DMS114 treated with DMSO at 0.1 percent for 48 hours (cell line): ENCODE data around the gene TEKT4.
A peak's percentile ranks its signal among the peaks of the same experiment; 100 is the strongest.
"Not testable (repeated sequence)": the region's sequence is repeated elsewhere in the genome, so short reads cannot be mapped to it uniquely, and the experiment has no call there.

ENCODE experiments used
- DNase-seq: peaks from one replicate; lab custom pipeline; 2025; ENCODE audit not compliant: unreplicated experiment; lab: John Stamatoyannopoulos, UW

TEKT4 gene, protein sequence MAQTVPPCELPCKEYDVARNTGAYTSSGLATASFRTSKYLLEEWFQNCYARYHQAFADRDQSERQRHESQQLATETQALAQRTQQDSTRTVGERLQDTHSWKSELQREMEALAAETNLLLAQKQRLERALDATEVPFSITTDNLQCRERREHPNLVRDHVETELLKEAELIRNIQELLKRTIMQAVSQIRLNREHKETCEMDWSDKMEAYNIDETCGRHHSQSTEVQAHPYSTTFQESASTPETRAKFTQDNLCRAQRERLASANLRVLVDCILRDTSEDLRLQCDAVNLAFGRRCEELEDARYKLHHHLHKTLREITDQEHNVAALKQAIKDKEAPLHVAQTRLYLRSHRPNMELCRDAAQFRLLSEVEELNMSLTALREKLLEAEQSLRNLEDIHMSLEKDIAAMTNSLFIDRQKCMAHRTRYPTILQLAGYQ

DNA sequence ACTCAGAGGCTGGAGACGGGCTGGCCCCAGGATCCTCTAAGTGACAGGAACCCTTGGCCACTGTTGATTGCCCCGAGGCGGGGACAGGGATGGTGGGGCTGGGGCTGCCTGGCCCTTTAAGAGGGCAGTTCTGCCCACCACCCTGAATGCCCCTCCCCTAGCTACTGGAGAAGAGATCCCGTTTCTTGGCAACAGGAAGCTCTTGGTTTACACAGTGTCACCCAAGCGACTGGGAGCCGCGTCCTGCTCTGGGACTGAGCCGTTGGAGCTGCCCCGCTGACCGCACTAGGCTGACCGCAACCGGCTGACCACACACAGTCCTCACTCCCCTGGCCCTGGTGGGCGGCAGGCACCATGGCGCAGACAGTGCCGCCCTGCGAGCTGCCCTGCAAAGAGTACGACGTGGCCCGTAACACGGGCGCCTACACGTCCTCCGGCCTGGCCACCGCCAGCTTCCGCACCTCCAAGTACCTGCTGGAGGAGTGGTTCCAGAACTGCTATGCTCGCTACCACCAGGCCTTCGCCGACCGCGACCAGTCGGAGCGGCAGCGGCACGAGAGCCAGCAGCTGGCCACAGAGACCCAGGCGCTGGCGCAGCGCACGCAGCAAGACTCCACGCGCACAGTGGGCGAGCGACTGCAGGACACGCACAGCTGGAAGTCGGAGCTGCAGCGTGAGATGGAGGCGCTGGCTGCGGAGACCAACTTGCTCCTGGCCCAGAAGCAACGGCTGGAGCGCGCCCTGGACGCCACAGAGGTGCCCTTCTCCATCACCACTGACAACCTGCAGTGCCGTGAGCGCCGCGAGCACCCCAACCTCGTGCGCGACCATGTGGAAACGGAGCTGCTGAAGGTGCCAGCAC, at the start of gene TEKT4:
Gene TEKT4 (plus strand): TSS at position 205 of the 862 bp plus-strand sequence. CDS start 150 bp downstream, at position 355.
- DNase-seq: peak; percentile 31

DNA sequence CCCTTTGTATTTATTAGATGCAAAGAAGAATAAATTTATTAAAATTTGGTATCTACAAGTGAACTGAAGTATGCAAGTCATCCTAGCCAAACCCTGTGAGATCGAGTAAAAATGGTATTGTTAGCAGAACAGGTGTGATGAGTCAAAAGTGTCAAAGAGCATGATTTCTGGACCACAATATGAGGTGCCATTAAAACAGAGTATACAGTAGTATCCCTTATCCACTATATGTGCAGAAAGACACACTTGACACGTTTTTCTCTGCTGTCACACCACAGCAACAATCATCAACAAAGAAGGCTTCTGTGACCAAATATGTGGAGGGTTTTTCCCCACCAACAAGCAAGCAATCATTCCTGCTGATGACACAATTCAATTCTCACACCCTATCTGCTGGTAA, 32.0 kb upstream of the TEKT4 start:
- DNase-seq: not testable (repeated sequence)

DNA sequence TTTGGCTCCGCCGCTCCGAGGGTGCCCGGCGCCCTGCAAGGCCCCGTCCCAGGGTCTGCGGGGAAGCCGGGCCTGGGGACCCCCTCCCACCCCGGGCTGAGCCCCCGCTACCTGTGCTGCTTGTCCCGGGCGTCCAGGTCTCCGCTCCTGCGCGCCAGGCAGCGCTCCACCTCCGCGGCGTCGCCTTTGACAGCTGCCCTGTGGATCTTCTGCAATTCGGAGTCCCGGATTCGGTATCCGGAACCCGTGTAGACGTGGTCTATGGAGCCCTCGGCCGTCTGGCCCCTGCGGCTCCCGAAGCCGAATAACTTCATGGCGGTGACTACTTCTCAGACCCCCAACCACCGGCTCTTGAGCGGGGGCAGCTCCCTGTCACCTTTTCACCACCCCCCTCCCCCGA, 14.4 kb upstream of the TEKT4 start:
- DNase-seq: not testable (repeated sequence)

DNA sequence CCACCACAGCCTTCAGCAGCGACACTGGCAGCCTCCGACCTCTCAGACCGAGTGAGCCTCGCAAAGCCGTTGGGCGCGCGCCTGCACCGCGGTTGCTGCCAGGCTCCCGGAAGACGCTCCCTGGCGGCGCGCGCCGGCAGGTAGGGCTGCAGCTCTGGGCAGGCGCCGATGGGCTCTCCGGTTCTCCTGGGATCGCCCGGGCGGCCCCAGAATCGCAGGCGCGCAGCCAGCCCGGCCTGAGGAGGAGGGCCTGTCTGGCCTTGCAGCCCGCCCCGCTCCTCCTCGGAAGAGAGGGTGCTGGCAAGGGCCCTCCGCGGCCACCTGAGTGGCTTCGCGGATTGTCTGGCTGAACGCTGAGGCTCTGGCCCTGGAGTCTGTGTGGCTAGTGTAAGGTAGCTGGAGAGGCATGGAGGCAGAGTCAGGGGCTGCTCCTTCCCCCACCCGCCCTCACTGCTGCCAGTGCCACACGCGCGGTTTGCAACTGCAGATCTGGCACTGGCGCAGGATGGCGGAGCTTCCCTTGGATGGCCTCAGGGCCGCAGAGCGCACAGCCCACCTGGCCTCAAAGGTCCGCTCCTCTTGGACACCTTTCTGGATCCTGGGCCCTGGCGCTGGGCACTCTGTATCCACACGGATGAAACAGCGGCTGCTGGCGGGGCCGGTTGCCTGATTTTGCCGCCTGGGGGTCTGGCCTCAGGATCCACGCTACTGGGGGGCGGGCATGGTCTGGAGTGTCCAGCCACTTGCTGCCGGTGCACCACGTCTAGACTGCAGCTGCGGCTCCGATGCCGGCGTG, 13.7 kb upstream of the TEKT4 start:
- not testable (repeated sequence) for DNase-seq

DNA sequence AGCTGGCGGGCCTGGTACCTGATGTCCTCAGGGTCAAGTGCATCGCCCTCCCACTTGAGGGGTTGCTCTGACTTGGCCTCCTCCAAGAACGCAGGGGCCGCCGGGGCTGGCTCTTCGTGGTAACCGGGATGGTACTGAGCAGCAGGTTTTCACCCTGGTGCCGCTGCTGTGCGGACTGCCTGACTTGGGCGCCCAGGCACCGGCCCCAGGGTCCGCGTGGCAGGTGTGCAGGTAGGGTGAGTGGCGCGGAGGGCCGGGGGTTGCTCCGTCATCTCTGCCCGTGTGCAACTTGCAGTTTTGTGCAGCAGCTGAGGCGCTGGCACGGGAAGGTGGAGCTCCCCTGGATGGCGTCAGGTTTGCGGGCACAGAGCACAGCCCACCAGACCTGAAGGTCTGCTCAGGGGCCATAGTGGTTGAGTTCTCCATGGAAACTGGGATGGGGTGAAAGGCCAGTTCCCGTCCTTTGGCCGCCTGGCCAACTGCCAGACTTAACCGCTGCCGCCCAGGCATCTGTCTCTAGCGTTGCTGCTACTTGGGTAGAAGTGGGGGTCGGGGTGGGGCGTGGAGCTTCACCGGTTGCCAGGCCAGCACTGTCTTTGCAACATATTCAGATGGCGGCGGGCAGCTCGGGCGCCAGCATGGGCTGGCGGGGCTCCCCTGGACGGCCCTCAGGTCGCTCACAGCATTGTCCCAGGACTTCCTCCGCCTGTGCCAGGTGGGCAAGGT, 12.9 kb upstream of the TEKT4 start:
- DNase-seq: not testable (repeated sequence)

DNA sequence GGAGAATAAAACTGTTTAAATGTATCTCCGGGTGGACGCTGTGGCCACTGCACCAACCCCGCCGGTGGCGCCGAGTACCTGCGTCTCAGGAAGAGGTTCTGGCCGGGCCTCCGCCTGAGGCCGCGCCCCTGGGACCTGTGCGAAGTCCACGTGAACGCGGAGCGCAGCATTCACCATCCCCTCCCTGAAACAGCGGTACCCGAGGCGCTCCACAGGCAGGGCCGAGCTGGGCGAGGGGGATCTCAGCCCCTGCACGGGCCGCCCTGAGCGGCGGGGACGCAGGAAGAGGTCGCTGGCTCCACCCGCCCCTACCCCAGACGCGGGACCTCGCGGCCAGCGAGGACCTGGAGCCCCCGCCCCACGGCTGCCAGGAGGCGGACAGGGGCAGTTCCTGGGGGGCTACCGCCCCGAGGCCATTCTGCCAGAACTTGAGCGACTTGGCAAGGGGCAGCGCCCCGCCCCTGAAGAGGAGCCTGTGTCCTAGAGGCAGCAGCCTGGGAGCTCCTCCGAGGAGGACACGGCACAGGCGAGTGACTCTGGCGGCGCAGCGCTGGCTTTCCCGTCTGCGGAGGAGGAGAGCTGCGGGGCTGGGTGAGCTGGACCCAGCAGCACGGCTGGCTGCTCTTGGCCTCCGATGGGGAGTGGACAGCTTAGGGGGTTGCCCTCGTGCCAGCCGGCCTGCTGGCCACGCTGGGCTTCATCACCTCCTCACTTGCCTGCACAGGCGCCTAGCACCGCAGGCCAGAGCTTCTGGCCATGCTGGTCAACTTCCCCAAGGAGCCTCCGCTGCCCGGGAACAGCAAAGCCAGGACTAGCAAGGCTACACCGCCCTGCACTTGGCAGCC, 9.7 kb upstream of the TEKT4 start:
- no peak for DNase-seq

DNA sequence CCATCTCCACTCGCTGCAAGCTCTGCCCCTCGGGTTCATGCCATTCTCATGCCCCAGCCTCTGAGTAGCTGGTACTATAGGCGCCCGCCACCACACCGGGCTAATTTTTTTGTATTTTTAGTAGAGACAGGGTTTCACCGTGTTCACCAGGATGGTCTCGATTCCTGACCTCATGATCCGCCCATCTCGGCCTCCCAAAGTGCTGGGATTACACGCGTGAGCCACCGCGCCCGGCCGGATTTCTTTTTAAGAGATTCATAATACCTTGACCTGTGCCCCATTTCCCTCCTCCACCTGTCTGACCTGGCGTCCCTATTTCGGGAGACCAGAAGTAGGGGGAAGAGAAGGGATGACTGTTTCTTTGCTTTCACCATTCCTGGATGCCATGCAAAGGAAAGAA, 8.3 kb upstream of the TEKT4 start:
- not testable (repeated sequence) for DNase-seq

DNA sequence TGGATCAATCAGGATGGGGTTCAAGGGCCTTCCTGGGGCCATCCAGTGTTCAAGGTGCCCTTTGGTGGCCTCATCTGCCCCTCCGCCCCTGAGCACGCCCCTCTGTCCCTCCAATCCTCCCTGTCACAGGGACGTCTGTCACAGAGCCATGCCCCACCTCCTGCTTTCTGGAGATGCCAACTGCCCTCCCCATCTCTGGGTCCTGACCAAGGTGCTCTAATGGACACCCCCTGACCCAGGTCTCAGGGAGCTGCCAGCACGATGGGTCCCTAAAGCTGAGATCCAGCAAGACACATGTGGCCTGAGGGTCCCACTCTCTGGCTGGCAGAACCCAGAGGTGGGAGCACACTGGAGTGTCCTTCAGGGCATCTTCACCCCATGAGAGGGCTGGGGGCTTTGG, 2.1 kb upstream of the TEKT4 start:
- no peak for DNase-seq

DNA sequence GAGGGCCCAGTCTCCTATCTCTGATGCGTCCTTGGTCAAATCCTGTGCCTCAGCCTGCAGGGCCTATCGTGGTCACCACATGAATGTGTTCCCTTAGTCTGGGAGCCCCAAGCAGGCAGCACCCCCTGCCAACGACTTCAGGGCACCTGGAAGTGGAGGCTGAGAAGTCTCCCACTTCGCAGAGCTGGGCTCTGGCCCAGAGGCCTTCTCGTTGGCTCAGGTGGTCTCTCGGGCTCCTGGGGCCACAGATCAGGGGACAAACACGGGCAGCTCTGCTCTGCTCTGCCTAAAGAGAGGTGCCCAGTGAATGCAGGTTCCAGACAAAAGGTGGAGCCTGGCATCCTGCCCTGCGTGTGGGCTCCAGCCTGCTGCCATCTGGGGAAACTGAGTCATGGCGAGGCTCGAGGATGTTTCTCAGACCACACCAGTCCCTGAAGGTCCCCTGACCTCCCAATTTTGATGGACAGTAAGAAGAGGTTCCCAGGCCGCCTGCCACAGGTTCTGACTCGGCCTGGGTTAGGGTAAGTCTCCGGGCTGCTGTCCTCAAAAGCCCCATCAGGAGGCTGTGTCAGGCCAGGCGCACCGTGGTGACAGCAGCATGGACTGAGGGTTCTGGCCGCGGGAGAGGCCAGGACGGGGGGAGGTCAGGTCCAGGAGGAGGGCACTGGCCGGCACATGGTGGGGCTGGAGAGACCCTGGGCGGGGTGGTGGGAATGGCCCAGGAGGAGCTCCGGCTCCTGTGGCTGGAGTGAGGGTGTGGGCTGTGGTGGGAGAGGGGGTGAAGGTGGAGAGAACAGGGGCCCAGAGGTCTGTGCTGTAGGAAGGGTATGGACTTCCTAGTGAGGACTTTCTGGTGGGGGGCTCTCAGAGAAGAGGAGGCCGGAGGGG, 1.4 kb upstream of the TEKT4 start:
- DNase-seq: no peak

DNA sequence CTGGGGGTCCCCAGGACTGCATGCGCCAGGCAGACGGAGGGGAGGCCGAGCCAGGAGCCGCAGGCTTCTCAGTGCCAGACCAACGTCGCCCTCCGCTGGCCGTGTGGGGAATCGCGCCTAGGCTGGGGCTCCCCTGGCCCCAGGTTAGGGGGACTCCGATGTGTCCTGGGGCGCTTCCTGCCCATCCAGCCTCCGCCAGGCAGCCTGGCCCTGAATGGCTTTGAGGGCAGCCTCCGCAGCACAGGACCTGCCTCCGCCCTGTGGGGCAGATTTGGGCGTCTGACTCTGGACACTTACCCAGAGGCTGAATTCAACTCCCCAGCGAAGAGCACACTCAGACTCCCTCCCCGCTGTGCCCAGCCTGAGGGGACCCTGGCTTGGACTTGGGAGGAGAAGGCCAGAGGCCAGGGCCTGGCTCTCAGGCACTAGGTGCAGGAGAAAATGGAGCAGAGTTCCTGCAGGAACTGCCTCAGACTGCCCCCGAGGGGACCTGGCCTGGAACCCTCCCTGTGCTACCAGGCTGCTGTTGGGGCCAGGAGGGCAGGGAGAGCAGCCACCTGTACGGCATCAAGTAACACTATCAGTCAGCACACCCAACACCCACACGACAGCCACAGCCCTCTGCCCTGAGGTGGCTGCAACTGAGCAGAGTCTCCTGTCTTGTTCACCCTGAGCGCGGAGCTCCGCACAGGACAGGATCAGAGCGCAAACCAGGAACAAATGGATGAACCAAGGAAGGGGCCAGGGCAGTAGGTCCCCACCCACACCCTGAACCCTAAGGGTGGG, 597 bp upstream of the TEKT4 start:
- DNase-seq: no peak

DNA sequence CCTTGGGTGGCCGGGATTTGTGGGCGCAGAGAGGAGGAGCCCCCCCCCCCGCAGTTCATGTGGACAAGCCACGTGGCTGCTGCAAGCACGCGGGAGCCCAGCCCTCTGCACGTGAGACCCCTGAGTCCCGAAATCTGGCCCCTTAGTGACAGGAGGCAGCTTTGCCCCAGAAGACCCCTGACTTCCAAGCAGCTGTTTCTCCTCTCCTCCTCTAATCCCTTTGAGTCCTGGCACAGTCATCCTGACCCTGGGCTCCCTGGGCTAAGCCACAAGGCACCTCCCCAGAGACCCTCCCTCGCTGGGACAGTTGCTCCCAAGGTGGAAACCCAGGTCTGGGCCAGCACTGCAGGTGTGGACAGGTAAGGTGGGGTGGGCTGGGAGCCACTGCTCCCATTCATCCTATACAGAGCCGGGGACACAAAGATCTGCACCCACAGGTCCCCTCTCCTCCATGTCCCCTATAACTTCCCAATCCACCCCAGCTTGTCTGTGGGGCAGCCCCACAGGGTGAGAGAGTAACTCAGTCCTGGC, 923 bp downstream of the TEKT4 start:
- DNase-seq: no peak

DNA sequence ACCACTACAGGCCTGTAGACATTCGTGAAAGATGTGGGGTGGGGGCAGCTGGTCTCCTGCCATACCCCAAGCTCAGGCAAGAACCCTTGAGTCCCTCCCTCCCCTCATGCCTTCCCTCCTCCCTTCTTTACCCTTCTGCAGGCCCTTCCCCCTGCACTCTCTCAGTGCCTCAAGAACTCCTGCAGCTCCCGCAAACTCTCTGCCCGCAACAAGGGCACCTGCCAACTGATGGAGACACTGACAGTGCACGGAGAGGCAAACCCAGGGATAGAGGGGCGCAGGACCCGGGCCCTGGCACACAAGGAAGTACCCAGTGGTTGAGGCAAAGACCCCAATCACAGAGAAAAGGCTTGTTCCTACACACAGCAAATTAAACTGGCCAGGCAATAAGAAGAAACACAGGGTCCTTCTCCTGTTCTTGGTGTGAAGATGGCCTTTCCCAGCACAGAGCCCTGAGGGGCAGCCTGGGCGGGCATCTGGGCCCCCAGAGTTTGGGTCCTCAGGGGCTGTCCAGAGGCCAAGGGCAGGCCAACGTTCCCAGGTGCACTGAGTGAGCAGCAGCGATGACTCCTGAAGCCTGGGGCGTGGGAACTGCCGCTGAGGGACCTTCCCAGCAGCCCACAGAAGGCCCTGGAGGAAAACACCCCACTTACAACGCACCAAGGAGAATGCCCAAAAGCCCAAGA, 1.6 kb downstream of the TEKT4 start:
- no peak for DNase-seq

DNA sequence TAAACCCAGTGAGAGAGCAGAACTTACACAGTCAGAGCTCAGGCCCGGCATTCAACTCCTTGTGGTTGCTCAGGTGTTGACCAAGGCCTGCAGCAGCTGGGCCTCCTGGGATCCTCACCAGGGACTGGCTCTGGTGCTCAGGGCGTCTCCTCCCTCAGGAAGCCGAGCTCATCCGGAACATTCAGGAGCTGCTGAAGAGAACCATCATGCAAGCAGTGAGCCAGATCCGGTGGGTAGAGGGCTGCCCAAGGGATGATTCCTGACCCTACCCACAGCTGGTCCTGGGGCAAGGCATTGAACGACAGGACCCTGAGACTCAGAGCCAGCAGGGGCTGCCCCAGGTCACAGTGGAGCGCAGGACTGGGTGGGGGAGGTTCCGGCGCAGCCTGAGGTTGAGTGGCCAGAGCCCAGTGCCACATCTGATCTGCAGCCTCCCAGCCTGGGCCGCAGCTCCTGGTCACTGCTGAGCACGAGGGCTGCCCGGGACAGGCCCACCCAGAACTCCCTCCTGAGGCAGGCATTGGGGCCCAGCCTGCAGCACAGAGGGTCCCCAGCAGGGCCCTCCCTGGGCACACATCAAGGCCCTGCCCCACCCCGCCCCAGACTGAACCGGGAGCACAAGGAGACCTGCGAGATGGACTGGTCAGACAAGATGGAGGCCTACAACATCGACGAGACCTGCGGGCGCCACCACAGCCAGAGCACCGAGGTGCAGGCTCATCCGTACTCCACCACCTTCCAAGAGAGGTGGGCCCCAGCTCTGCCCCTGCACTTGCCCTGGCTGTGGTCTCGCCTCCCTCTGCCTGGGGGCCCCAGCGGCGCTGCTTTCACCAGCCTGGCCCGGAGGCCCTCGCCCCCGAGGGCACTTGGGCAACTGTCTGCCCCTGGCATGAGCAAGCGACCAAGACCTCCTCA, 2.4 kb downstream of the TEKT4 start:
- no peak for DNase-seq

DNA sequence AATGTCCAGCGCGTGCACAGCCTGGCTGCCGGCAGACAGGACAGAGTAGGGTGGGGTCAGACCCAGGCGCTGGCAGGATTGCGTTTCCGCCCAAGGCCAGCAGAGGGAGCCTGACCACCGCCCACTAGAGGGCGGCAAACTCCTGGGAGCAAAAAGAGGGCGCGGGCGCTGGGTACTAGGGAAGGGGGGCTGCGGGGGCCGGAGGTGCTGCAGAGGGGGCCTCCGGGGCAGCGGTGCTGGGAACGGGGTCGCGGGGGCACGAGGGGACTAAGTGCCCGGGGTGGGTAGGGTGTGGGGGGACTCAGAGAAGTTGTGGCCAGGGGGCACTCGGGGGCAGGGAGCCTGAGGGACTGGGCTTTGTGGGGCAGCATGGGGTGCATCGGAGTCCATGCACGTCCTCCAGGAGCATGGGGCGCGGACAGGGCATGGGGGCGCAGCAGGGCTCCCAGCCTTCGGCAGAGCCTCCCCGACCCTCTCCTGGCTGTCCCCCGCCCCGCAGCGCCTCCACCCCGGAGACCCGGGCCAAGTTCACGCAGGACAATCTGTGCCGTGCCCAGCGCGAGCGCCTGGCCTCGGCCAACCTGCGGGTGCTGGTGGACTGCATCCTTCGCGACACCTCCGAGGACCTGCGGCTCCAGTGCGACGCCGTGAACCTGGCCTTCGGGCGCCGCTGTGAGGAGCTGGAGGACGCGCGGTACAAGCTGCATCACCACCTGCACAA, 3.2 kb downstream of the TEKT4 start:
- no peak for DNase-seq

DNA sequence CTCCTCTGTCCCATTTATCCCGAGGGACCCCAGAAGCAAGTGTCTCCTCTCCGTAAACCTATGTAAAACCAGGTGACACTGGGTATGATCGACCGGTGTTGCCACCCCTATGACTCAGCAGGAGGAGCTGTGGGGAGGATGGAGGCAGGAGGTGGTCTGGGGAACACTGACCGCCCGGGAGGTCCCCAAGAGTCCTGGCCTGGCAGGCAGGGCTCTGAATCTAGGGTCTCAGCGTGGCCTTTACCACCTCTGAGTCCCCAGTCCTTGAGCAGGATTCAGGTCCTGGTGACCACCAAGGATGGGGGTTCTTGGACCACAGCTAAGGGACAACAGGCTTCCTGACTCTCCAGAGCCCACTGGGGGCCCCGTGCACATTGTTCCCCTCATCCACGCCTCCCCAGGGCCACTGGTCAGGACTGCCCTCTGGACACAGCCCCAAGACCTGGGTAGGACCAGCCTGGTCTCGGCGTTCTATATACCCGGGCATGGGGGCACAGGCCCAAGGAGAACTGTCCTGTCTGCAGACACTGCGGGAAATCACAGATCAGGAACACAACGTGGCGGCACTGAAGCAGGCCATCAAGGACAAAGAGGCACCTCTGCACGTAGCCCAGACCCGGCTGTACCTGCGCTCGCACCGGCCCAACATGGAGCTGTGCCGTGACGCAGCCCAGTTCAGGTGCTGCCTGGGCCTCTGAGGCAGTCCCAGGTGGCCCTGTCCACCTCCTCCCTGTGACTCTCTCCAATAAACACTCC, 4.0 kb downstream of the TEKT4 start:
- no peak for DNase-seq
